LNCAP (cell line): ENCODE results near the gene MGA.

Source experiments
- CTCF ChIP-seq: fragments of 450-650 bp; IDR thresholded peaks from 2 replicates; pipeline ENCODE4 v1.5.1; 2017; ENCODE audit warnings: mild to moderate bottlenecking

The MGA gene

GRCh38 chr15:41675337-41675736 lies 15.1 kb downstream of the MGA start:
- TF ChIP-seq CTCF: no peak

GRCh38 chr15:41678742-41679141 lies 18.5 kb downstream of the MGA start:
- TF ChIP-seq CTCF: no peak

- TF ChIP-seq CTCF: no peak
Observed at GRCh38 chr15:41683955-41684354, 23.8 kb downstream of the MGA start.

GRCh38 chr15:41688671-41689070 lies 28.5 kb downstream of the MGA start:
- no peak for TF ChIP-seq CTCF

GRCh38 chr15:41689083-41689482 lies 28.9 kb downstream of the MGA start:
- no peak for TF ChIP-seq CTCF

GRCh38 chr15:41689834-41690233 lies 29.6 kb downstream of the MGA start:
- no peak for TF ChIP-seq CTCF

GRCh38 chr15:41690636-41691035 lies 30.4 kb downstream of the MGA start:
- TF ChIP-seq CTCF: no peak

GRCh38 chr15:41691471-41691870 lies 31.3 kb downstream of the MGA start:
- no peak for TF ChIP-seq CTCF
